Muscle of leg (tissue), 11 donors: Measurements from ENCODE around the gene NFIA. TPM values are rescaled to one million over a fixed set of nuclear protein-coding genes. Genes with fewer than 3 reads are reported as not detected.

Source experiments
- DNase-seq: peaks from one replicate; pipeline ENCODE4 v3.0.0; 2013
- H3K27ac ChIP-seq: one replicate; pipeline ENCODE4 v1.5.1; 2013; ENCODE audit warnings: mild to moderate bottlenecking, low read length, control low read depth
- H3K27me3 ChIP-seq: one replicate; pipeline ENCODE4 v1.6.1; 2013; ENCODE audit warnings: low read length; ENCODE audit not compliant: control insufficient read depth, insufficient read depth
- H3K36me3 ChIP-seq: one replicate; pipeline ENCODE4 v1.6.1; 2013; ENCODE audit warnings: low read length; ENCODE audit not compliant: control insufficient read depth, insufficient read depth
- H3K4me1 ChIP-seq: one replicate; pipeline ENCODE4 v1.6.1; 2013; ENCODE audit warnings: low read length; ENCODE audit not compliant: control insufficient read depth, insufficient read depth
- H3K4me3 ChIP-seq: one replicate; pipeline ENCODE4 v1.5.1; 2013; ENCODE audit warnings: low read length, control low read depth
- H3K9me3 ChIP-seq: replicated peaks from 2 replicates; pipeline ENCODE4 v1.6.1; 2013; ENCODE audit warnings: low read depth, low read length; ENCODE audit not compliant: control insufficient read depth
- WGBS: methylation state at CpG from one replicate; pipeline ENCODE4 v1.1.5; 2013; ENCODE audit warnings: missing lambda C conversion rate; ENCODE audit not compliant: insufficient coverage; 5-methylcytosine and 5-hydroxymethylcytosine counted together
- polyA plus RNA-seq, 8 donors: library from polyadenylated mRNA; unstranded; fragments of 120-200 nt; gene quantifications; one replicate each; pipeline versions ENCODE4 v1.2.1 to v1.2.3, GENCODE V29; 2013; ENCODE audit warnings: inconsistent platforms in 1 of 8, low replicate concordance in 1 of 8; ENCODE audit not compliant: insufficient read length in 8 of 8, insufficient read depth in 1 of 8
- total RNA-seq: library from RNA; stranded (reverse); fragments of 120-200 nt; gene quantifications from one replicate; pipeline ENCODE4 v1.2.4, GENCODE V29; 2013

Gene NFIA
- total and polyA plus RNA-seq, 9 donors: 21.6 to 41.0 (median 29.7) TPM

GRCh38 chr1:61264825-61265242, 182.5 kb downstream of the NFIA start:
- DNase-seq: no peak
- Histone ChIP-seq H3K27me3 (no peaks in the 10 kb centered on the region), H3K9me3 (no peaks in the 10 kb centered on the region), H3K4me3 (no peak overlapping the region), H3K27ac (no peak overlapping the region), H3K4me1 (no peaks in the 10 kb centered on the region), H3K36me3 (no peaks in the 10 kb centered on the region)
- 100% methylated on average over 1 of the region's 4 CpGs for WGBS

GRCh38 chr1:61265665-61266064, 183.3 kb downstream of the NFIA start:
- Histone ChIP-seq H3K4me3 (no peak overlapping the region), H3K36me3 (no peaks in the 10 kb centered on the region), H3K27ac (no peak overlapping the region), H3K9me3 (no peaks in the 10 kb centered on the region), H3K4me1 (no peaks in the 10 kb centered on the region), H3K27me3 (no peaks in the 10 kb centered on the region)
- DNase-seq: no peak
- WGBS: no CpG with 5 or more reads among the region's 3 CpGs

- Histone ChIP-seq H3K27ac (no peak overlapping the region), H3K4me1 (peaks cover 2% of the 10 kb centered on the region), H3K36me3 (no peaks in the 10 kb centered on the region), H3K27me3 (no peaks in the 10 kb centered on the region), H3K9me3 (no peaks in the 10 kb centered on the region), H3K4me3 (no peak overlapping the region)
- no peak for DNase-seq
Measured at GRCh38 chr1:61266738-61267137, 184.4 kb downstream of the NFIA start.

- Histone ChIP-seq H3K4me1 (peaks cover 2% of the 10 kb centered on the region), H3K9me3 (no peaks in the 10 kb centered on the region), H3K36me3 (no peaks in the 10 kb centered on the region), H3K27ac (no peak overlapping the region), H3K27me3 (no peaks in the 10 kb centered on the region), H3K4me3 (no peak overlapping the region)
- WGBS: 34% methylated on average over 3 of the region's 9 CpGs
- no peak for DNase-seq
Measured at GRCh38 chr1:61268546-61269240, 186.3 kb downstream of the NFIA start.

GRCh38 chr1:61269602-61270001, 187.2 kb downstream of the NFIA start:
- Histone ChIP-seq H3K36me3 (no peaks in the 10 kb centered on the region), H3K27ac (no peak overlapping the region), H3K4me3 (no peak overlapping the region), H3K9me3 (no peaks in the 10 kb centered on the region), H3K4me1 (peaks cover 2% of the 10 kb centered on the region), H3K27me3 (no peaks in the 10 kb centered on the region)
- no CpG with 5 or more reads among the region's 1 CpG for WGBS
- DNase-seq: no peak

DNA sequence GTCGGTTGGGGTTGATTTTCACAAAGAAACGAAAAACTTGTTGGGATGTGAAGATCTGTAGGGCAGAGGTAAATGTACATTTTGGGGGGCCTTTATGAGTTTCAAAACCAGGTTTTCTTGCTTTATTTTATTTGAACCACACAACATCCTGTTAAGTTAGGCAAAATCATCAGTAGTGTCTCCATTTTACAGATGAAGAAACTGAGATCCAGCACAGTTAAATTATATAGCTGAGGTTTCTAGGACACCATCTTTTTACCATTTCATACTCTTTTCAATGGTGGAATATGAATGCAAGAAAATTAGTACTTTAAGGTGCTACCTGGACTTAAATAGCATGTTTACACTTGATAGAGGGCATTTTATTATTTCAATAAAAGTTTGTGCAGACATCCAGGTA, 187.7 kb downstream of the NFIA start:
- no peaks in the 10 kb centered on the region for H3K36me3 ChIP-seq
- no peak overlapping the region for H3K27ac ChIP-seq
- DNase-seq: no peak
- H3K4me1 ChIP-seq: peaks cover 2% of the 10 kb centered on the region
- H3K4me3 ChIP-seq: no peak overlapping the region
- no peaks in the 10 kb centered on the region for H3K9me3 ChIP-seq
- WGBS: no CpG with 5 or more reads among the region's 2 CpGs
- H3K27me3 ChIP-seq: no peaks in the 10 kb centered on the region

DNA sequence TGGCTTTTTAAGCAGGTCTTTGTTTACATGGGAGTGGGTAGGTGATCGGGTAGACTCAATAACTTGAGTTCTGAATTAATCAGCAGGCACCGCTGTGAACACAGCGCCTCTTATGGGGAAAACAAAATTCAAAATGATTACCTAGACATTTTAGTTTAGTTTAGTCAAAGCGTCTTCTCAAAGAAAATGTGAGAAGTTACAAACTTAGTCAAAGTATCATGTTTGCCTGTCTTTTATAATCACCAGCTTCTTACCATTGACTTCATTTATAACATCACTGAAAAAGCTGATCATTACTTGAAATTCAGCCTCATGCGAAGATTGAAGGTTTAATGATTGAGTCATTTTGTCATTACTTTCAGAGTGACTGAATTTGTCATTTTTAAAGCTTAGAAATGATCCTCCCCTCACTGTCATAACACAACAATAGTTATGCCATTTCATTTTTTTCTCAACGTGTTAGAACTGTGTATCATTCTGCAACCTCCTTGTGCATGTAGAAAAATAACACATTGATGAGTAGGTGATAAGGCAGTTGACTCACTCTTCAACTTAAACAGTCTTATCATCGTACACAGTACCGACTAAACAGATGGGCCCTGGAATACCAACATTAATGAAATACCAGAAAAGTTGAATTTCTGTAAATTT, 188.5 kb downstream of the NFIA start:
- Histone ChIP-seq H3K4me1 (peaks cover 2% of the 10 kb centered on the region), H3K36me3 (no peaks in the 10 kb centered on the region), H3K4me3 (no peak overlapping the region), H3K9me3 (no peaks in the 10 kb centered on the region), H3K27ac (no peak overlapping the region), H3K27me3 (no peaks in the 10 kb centered on the region)
- no peak for DNase-seq
- WGBS: no CpG with 5 or more reads among the region's 8 CpGs

GRCh38 chr1:61271412-61271789, 189.0 kb downstream of the NFIA start:
- H3K36me3 ChIP-seq: no peaks in the 10 kb centered on the region
- 88% methylated on average over 2 of the region's 5 CpGs for WGBS
- peaks cover 2% of the 10 kb centered on the region for H3K4me1 ChIP-seq
- no peak overlapping the region for H3K4me3 ChIP-seq
- H3K27me3 ChIP-seq: no peaks in the 10 kb centered on the region
- no peak for DNase-seq
- no peak overlapping the region for H3K27ac ChIP-seq
- no peaks in the 10 kb centered on the region for H3K9me3 ChIP-seq

GRCh38 chr1:61273167-61273705, 190.9 kb downstream of the NFIA start:
- Histone ChIP-seq H3K27me3 (no peaks in the 10 kb centered on the region), H3K27ac (no peak overlapping the region), H3K4me1 (peaks cover 6% of the 10 kb centered on the region), H3K36me3 (no peaks in the 10 kb centered on the region), H3K9me3 (no peaks in the 10 kb centered on the region), H3K4me3 (no peak overlapping the region)
- 100% methylated on average over 1 of the region's 4 CpGs for WGBS
- no peak for DNase-seq

GRCh38 chr1:61273861-61274260, 191.5 kb downstream of the NFIA start:
- Histone ChIP-seq H3K9me3 (no peaks in the 10 kb centered on the region), H3K4me1 (peaks cover 6% of the 10 kb centered on the region), H3K27me3 (no peaks in the 10 kb centered on the region), H3K36me3 (no peaks in the 10 kb centered on the region), H3K27ac (no peak overlapping the region), H3K4me3 (no peak overlapping the region)
- no CpG with 5 or more reads among the region's 5 CpGs for WGBS
- no peak for DNase-seq
